HG03432 (cell line): Measurements from ENCODE around the gene MRPL4.

Experiments
- ATAC-seq: cut with Tn5 transposase; IDR thresholded peaks from one replicate; pipeline ENCODE4 v1.9.1; 2021; ENCODE audit warnings: mild to moderate bottlenecking, moderate library complexity; ENCODE audit not compliant: unreplicated experiment

Gene MRPL4

GRCh38 chr19:10286803-10287737 lies 35.1 kb downstream of the MRPL4 start, which contains the start of gene ICAM4:
ICAM4 (plus strand) TSS chr19:10286955; CDS start chr19:10287013, 58 bp downstream.
- ATAC-seq: peak; percentile 32

- no peak for ATAC-seq
These were observed 36.7 kb downstream of the MRPL4 start for GRCh38 chr19:10288662-10289166.

- no peak for ATAC-seq
These were observed 37.3 kb downstream of the MRPL4 start for GRCh38 chr19:10289167-10289835.

- no peak for ATAC-seq
These were observed 37.9 kb downstream of the MRPL4 start, which contains the start of gene ICAM5 for GRCh38 chr19:10289836-10290356. ICAM5 (plus strand) TSS chr19:10289952; CDS start chr19:10290044, 92 bp downstream.

GRCh38 chr19:10290357-10290875 lies 38.4 kb downstream of the MRPL4 start:
- ATAC-seq: no peak

GRCh38 chr19:10290876-10291553 lies 39.0 kb downstream of the MRPL4 start:
- no peak for ATAC-seq

- ATAC-seq: no peak
These were observed 39.7 kb downstream of the MRPL4 start for GRCh38 chr19:10291554-10292205.

- peak; percentile 39 for ATAC-seq
These were observed 40.3 kb downstream of the MRPL4 start for GRCh38 chr19:10292206-10292788.

GRCh38 chr19:10292789-10293636 lies 41.0 kb downstream of the MRPL4 start:
- no peak for ATAC-seq

- ATAC-seq: no peak
These were observed 41.8 kb downstream of the MRPL4 start for GRCh38 chr19:10293637-10294367.

- ATAC-seq: no peak
These were observed 42.3 kb downstream of the MRPL4 start for GRCh38 chr19:10294368-10294697.

GRCh38 chr19:10295305-10295846 lies 43.4 kb downstream of the MRPL4 start:
- peak; percentile 45 for ATAC-seq

- no peak for ATAC-seq
These were observed 44.0 kb downstream of the MRPL4 start for GRCh38 chr19:10295847-10296591.

GRCh38 chr19:10299545-10300458 lies 47.8 kb downstream of the MRPL4 start:
- no peak for ATAC-seq

- ATAC-seq: no peak
These were observed 53.3 kb downstream of the MRPL4 start for GRCh38 chr19:10305139-10305806.

- no peak for ATAC-seq
These were observed 54.3 kb downstream of the MRPL4 start for GRCh38 chr19:10306327-10306726.
